ENCODE measurements around the gene PRRX2.

Gene PRRX2

GRCh38 chr9:129728744-129729143, 63.3 kb downstream of the PRRX2 start:
- H3K27ac ChIP-seq, result no peak overlapping the region
- no peak for TF ChIP-seq CTCF (conservative IDR thresholded peaks at IDR 0.05)

DNA sequence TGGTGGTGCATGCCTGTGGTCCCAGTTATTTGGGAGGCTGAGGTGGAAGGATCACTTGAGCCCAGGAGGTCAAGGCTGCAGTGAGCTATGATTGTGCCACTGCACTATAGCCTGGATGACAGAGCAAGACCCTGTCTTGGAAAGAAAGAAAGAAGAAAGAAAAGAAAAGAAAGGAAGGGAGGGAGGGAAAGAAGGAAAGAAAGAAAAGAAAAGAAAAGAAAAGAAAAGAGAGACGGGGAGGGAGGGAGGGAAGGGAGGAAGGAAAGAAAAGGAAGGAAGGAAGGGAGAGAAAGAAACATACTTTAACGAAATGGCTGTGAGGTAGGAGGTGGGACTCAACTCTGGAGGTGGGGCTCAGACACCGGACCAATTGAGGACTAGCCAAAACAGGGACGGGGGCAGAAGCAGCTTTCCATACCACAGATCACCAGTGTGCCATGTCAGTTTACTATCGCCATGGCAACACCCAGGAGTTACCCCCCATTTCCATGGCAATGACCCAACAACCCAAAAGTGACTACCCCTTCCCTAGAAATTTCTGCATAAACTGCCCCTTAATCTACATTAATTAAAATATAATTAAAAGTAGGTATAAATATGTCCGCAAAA, 66.1 kb downstream of the PRRX2 start:
- TF ChIP-seq CTCF (conservative IDR thresholded peaks at IDR 0.05), result no peak
- H3K27ac ChIP-seq, result no peak overlapping the region

DNA sequence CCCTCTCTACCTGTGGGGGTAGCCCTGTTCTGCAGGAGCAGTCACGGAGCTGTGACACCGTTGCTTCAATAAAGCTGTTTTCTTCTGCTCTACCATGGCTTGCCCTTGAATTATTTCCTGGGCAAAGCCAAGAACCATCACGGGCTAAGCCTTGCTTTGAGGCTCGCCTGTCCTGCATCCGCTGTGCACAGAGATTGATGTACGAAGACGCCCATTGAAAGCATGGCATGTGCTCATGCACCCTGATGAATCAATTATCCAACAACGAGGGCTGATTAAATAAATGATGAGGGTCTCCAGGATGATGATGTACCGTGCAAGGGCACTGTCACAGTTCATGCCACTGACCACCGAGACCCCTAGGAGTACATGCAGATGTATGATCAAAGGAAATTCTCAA, 66.7 kb downstream of the PRRX2 start:
- H3K27ac ChIP-seq, result no peak overlapping the region
- no peak for TF ChIP-seq CTCF (conservative IDR thresholded peaks at IDR 0.05)

GRCh38 chr9:129732946-129733631, 67.6 kb downstream of the PRRX2 start:
- TF ChIP-seq CTCF (conservative IDR thresholded peaks at IDR 0.05), result no peak
- no peak overlapping the region for H3K27ac ChIP-seq

- TF ChIP-seq CTCF (conservative IDR thresholded peaks at IDR 0.05), result no peak
- no peak overlapping the region for H3K27ac ChIP-seq
Observed at GRCh38 chr9:129733632-129733953, 68.1 kb downstream of the PRRX2 start.

GRCh38 chr9:129735546-129735945, 70.1 kb downstream of the PRRX2 start:
- no peak for TF ChIP-seq CTCF (conservative IDR thresholded peaks at IDR 0.05)
- H3K27ac ChIP-seq, result no peak overlapping the region

DNA sequence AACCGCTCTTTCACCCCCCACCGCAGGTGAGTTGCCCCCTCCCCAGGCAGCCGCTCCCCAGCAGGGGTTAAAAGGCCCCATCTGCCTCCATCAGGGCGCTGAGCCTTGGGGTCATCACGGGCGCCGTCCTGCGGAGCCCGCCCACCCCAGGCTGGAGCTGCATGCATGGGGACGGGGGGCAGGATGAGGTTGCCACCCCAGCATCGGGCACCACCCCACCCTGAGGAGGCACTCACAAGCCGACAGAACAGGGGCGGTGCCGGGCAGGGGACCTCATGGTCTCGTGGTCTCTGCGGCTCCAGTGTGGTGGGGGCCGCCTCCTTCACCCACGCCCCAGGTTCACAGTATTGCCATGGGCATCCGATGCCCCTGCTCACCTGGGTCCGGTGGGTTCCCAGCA, 70.9 kb downstream of the PRRX2 start:
- no peak for TF ChIP-seq CTCF (conservative IDR thresholded peaks at IDR 0.05)
- no peak overlapping the region for H3K27ac ChIP-seq

All from VCaP (cell line).